A204.1 (cell line): ENCODE measurements around the gene THYN1.

Experiments
- FAIRE-seq: peaks from 2 replicates; lab custom pipeline; 2012; peaks lifted over from hg19 to GRCh38; lab: Jason Lieb, UNC

Gene THYN1

DNA sequence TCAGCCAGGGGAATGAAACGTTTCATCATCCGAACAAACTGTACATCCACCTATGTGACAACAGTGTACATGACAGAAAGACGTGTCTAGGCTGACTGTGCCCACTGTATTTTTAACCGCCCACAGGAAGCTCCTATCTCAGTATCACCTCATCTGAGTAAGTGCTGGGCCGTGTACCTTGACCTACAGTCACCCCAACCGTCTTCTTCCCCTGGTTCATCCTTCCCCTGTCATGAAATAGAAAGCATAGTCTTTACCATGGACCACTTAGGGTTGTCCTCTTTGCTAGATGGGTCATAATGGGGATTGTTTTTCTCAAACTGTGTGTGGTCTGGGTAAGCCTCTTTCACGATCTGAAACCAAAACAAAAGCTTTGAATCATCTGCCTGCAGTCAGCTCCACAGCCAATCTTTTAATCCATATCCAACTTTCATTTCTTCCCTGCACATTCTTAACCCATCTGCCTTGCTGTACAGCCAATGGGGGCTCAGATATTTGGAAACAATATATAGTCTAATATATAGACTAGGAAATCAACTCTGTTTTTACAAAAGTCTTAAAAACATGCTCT lies 4.2 kb downstream of the THYN1 start:
- FAIRE-seq, result no peak

DNA sequence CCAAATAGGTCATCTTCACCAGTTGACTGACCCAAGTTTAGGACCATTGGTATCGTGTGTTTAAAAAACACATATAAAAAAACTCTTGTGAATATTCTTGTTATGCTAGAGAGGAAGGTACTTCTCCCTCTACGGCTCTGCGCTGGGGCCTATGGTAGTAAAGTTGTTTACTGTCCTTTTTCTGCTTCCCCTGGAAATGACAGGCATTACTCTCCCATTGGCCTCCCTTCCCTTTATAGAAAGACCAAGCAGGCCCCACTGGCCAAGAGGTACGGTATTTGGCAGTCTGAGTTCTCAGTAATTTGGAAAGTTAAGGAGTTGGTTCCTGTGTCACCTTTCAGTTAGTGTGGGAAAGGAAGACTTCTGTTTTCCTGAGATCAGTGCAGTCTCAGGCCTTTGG lies 6.5 kb downstream of the THYN1 start:
- FAIRE-seq, result no peak

DNA sequence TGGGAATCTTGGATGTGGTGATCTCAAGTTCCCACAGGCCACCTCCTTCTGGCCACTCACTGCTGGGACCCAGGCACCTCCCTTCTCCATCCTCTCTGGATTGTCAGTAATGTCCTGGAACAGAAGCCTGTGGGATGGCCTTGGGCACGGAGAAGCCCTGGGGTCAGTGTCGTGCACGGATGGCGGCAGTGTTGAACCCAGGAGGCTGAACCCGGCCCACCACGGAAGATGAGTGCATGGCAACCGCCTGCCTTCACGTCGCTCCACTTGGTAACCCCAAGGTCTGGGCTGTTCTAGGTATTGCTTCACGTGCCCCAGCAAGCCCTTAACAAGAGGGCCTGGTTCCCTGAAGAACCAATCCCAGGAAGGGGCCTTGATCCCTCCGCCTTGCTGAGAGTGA lies 7.1 kb downstream of the THYN1 start:
- no peak for FAIRE-seq

DNA sequence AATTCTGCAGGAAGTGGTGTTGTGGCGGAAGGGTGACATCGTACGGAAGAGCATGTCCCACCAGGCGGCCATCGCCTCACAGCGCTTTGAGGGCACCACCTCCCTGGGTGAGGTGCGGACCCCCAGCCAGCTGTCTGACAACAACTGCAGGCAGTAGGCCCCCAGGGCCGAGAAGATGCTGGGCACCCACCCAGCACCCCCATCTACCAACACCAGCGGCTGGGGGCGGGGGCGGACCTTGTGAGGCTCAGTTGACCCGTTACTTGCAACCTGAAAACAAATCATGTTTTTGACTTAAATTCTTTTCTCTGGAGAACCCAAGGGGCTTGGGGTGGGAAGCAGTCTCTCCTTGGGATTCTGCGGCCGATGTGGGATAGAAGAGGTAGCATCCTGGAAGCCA lies 7.7 kb downstream of the THYN1 start:
- no peak for FAIRE-seq

DNA sequence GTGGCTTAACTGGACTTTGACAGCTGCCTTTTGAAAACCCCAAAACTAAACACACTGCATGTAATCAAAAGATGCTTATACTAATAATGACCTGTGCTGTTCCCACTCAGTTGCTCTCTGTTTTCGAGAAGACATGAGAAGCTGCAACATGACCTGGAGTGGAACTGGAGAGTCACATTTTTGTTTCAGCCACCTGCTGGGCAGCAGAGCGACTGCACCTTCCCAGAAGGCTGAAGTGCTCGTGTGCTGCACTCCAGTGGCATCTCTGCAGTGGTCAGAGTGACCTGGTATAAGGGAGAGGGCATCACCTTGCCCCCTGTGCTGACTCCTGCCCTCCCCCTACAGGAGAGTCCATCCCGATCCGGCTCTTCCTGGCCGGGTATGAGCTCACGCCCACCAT lies 8.6 kb downstream of the THYN1 start:
- FAIRE-seq, result no peak

DNA sequence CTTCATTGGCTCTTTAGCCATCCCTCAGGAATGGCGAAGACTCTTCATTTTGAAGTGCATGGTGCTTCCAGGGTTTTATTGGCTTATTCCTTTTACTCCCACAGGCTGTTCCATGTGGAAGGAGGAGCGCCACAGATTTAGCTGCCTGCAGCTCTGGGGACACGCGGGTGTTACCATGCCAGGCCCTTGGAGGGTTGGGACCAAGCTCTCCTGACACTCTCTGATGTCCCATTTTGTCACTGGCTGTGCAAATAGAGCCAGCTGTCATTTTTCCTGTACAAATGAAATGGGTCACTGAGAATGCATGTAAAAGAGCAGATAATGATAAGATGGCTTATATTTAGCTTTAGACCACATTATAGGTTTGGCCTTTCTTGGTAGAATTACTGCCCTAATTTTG lies 9.2 kb downstream of the THYN1 start:
- no peak for FAIRE-seq

DNA sequence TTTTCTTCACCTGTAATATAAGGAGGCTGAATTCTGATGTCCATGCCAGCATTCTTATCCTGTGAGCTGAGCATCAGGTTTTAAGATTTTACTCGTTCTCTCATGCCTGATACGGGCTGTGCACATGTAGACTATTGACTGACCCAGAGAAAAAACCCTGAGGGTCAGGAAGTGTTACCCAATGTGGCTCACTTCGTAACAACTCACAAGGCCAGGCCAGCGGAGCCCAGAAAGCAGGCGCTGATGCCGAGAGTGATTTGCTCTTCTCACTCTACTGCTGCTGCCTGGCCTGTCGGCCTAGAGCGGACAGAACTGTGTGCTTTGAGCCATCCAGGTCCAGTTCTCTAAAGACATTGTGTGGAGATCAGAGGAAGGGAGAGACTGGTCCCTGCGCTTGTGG lies 10.8 kb downstream of the THYN1 start:
- no peak for FAIRE-seq

GRCh38 chr11:134240592-134240991 lies 12.6 kb downstream of the THYN1 start:
- FAIRE-seq, result no peak

DNA sequence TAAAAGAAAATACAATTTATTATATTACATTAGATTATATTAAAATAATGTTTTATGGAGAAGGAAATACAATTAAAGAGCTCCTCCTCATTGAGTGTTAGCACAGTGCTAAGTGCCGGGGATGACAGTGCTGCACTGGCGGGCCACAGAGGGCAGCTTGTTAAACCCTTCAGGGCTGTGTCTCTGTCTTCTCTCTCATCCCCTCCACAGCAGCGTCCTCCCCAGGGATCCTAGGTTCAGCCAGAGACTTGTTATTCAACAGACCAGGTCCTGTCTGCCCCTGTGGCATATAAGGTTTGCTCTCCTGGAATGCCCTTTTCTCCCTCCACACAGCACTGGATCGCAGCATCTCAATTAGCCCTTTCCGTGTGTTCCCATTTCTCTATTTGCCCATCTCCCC lies 14.2 kb downstream of the THYN1 start:
- FAIRE-seq, result no peak

DNA sequence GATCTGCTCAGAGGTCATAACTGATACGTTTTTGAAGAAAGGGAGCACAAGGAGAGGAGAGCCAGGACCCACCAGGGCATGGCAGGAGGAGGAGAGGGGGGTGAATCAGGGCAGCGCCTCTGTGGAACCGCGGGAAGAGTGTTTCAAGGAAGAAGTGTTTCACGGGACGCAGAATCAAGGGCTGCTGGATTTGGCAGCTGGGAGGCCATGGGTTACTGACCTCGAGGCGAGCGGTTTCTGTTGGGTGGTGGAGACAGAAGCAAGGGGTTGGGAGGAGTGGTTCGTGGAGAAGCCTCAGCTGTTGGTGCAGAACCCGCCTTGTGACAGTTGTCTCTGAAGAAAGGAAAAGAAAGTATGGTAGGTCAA lies 15.6 kb downstream of the THYN1 start:
- FAIRE-seq, result no peak

DNA sequence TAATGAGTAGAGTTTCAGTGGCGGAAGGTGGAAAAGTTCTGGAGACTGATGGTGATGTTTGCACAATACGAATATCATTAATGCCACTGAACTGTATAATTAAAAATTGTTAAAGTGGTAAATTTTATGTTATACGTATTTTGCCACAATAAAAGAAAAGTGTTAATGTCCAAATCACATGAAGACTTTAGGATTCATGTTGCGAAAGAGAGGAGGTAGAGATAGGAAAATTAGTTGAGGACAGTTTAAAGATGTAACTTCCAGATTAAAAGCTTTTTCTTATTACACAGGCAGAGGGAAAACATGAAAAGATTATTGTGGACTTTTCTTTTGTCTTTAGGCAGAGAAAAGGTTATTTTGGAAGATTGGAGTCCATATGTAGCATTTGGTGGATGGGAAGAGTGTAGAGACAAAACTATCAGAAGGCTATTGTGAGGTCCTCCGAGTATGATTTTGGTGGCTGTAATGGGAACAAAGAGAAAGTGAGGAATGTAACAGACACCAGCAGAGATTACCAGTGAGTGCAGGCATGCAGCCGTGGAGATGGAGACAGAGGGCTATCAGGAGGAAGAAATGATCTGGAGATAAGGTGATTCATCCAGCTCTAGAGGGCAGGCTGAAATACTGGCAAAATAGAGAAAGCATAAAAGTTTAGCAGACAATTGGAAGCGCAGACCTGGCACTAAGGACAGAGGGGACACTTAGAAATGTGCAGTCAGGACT lies 16.2 kb downstream of the THYN1 start:
- no peak for FAIRE-seq

DNA sequence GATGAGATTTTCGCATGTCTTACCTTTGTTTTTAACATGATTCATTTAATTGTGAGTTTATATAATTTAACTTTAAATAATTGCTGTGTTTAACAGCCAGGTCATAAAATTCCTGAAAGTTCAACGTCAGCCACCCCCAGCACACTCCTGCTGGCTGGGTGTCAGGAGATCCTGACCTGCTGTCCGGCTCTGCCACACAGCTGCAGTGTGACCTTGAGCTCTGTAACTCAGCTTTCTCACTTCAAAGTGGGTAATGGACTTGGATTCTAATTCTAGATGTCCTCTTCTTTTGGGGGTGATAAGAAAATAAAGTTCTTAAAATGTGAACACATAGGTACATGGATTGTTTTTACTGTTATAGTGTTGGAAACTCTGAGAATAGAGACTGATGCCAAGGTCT lies 17.8 kb downstream of the THYN1 start:
- FAIRE-seq, result no peak

GRCh38 chr11:134233729-134234179 lies 19.4 kb downstream of the THYN1 start:
- FAIRE-seq, result no peak

DNA sequence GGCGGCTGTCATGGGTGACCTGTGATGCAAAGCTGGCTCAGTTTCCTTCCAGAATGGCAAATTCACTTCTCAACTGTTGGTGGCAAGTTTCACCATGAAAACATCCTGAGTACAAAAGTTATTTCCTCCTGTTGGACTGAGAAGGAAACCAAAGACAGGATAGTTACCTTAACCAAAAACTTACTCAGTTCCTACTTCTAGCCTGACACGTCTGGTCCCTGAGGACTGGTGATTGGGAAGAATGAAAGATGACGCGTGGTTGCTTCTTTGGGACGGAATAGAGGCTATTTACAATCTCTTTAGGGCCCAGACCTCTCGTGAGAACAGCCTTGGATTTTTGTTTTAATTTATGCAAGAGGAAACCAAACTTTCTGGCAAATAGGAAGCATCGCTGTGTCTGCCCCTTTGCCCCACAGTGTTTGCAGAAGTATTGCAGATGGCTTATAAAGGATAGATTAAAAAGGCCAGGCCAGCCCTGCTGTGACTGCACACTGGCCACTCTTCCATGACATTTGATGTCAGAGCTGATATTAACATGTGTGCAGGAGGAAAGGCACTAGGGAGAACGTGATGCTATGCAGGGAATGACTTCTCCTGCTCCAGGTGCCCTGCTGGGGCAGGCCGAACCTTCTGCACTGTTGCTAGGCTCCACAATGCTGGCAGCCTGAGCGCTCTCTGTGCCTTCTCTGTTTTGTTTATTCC lies 21.0 kb downstream of the THYN1 start:
- no peak for FAIRE-seq

DNA sequence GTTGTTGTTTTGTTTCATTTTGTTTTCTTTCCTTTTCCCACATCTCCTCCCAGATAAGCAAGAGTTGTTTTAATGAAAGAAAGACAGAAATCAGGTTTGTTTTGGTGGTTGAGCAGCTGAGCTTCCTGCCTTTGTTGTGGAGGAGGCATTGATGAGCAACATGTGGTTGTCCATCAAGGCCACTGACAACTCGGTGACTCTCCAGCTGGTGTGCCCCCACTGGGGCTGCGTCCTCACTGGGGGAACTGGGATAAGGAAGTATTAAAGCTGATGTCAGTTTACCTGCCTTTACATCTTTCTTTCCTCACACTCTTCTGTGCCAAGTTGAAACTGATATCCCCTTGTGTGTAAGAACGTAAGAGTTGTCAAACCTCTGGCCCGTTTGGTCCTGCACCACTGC lies 22.8 kb downstream of the THYN1 start:
- FAIRE-seq, result no peak

DNA sequence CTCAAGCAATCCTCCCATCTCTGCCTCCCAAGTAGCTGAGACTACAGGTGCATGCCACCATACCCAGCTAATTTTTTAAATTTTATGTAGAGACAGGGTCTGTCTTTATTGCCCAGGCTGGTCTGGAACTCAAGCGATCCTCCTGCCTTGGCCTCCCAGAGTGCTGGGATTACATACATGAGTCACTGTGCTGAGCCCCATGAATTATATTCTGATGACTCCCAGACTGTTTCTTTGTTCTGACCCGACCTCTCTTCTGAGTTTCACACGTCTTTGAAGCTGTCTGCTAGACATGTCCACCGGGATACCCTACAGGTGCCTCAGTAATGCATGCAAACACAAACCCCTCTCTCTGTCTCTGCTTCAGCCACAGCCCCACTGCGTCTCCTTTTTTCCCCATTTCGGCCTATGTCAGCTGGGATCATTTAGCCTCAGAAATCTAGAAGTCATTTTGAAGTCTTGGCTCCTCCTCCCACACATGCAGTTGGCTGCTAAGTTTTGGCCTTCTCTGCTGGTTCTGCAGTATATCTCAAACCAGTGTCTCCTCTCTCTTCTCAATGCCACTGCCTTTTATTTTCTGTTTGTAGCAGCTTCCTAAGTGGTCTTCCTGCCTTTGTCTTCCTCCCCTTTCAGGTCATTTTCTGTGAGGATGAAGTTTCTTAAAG lies 23.9 kb downstream of the THYN1 start:
- no peak for FAIRE-seq

- no peak for FAIRE-seq
Observed at GRCh38 chr11:134228625-134229024, 24.5 kb downstream of the THYN1 start.

GRCh38 chr11:134226806-134227325 lies 26.3 kb downstream of the THYN1 start:
- FAIRE-seq, result no peak

- no peak for FAIRE-seq
Observed at GRCh38 chr11:134224710-134225664, 28.2 kb downstream of the THYN1 start.

GRCh38 chr11:134223836-134224709 lies 29.1 kb downstream of the THYN1 start, which contains the start of the genes NCAPD3 and VPS26B:
TSS of gene NCAPD3 (minus strand) at chr11:134223967. CDS start at chr11:134223926, 41 bp downstream.
TSS of gene VPS26B (plus strand) at chr11:134224671. CDS start at chr11:134225123, 452 bp downstream.
- FAIRE-seq, result peak; percentile 83

DNA sequence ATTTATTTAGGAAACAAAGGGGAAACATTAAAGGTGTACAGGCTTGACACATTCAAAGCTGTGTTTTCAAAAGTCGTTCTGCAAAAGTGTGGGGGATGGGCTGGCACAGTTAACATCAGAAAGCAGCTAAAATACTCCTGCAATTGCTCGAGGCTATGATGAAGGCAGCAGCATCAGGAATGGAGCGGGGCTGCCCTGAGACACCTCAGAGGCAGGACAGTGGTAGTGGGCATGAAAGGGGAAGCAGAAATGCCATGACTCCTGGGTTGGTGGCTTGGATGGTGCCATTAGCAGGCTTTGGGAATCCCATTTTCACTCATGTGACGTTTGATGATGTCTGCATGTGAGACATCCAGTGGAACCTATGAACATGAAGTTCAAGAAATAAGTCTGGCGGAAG lies 30.0 kb downstream of the THYN1 start:
- no peak for FAIRE-seq
